Lower leg skin (tissue), 3 donors: ENCODE results near the gene PEX14.

Experiments
- POLR2A ChIP-seq, 2 donors: fragments of 450-650 bp; IDR thresholded peaks; one replicate each; pipeline ENCODE4 v1.6.1; 2016 to 2017; ENCODE audit warnings: antibody characterized with exemption in 2 of 2, mild to moderate bottlenecking in 1 of 2, moderate library complexity in 1 of 2
- TF ChIP-seq, protein P1 (sequence below), 3 donors: fragments of 450-650 bp; IDR thresholded peaks; one replicate each; pipeline ENCODE4 v1.5.1; 2016; ENCODE audit warnings: antibody characterized with exemption in 3 of 3, mild to moderate bottlenecking in 3 of 3, moderate library complexity in 2 of 3

GRCh38 chr1:10457875-10458274 lies 16.9 kb upstream of the PEX14 start:
- TF ChIP-seq, protein P1, sequence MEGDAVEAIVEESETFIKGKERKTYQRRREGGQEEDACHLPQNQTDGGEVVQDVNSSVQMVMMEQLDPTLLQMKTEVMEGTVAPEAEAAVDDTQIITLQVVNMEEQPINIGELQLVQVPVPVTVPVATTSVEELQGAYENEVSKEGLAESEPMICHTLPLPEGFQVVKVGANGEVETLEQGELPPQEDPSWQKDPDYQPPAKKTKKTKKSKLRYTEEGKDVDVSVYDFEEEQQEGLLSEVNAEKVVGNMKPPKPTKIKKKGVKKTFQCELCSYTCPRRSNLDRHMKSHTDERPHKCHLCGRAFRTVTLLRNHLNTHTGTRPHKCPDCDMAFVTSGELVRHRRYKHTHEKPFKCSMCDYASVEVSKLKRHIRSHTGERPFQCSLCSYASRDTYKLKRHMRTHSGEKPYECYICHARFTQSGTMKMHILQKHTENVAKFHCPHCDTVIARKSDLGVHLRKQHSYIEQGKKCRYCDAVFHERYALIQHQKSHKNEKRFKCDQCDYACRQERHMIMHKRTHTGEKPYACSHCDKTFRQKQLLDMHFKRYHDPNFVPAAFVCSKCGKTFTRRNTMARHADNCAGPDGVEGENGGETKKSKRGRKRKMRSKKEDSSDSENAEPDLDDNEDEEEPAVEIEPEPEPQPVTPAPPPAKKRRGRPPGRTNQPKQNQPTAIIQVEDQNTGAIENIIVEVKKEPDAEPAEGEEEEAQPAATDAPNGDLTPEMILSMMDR (IDR thresholded peaks at IDR 0.05) = no peak
- no peak for TF ChIP-seq POLR2A (IDR thresholded peaks at IDR 0.05)
